ENCODE data around the gene TMEM87B. TPM values are rescaled to one million over a fixed set of nuclear protein-coding genes. Genes with fewer than 3 reads are reported as not detected.

The TMEM87B gene
- total RNA-seq, 2 experiments from 2014 or later: 13.9 to 22.8 TPM

- no peak overlapping the region for H3K27ac ChIP-seq (ENCODE audit: low read depth, low read length, poor library complexity, severe bottlenecking)
- BruUV-seq (replicated peaks): no TSS peak
- intact Hi-C loops (cut with micrococcal nuclease; ENCODE audit: unreplicated experiment): no loop called here
- no peak overlapping the region for H3K4me3 ChIP-seq (ENCODE audit: low read depth, low read length, poor library complexity, severe bottlenecking)
- no peaks in the 10 kb centered on the region for H3K9me3 ChIP-seq (ENCODE audit: low read length)
- no peaks in the 10 kb centered on the region for H4K20me1 ChIP-seq (ENCODE audit: insufficient read depth, low read length)
- POLR2A ChIA-PET: no interaction called here
- H3K4me1 ChIP-seq (ENCODE audit: insufficient read depth, low read length, poor library complexity, severe bottlenecking): no peaks in the 10 kb centered on the region
- no peak for DNase-seq (ENCODE audit: low spot score)
- no peaks in the 10 kb centered on the region for H3K9me2 ChIP-seq (ENCODE audit: insufficient read depth, low read length)
- no peak overlapping the region for H3K4me2 ChIP-seq (ENCODE audit: low read length)
- CTCF ChIA-PET (ENCODE audit: unreplicated experiment): no interaction called here
- H2AFZ ChIP-seq (ENCODE audit: low read length): no peak overlapping the region
- H3K79me2 ChIP-seq (ENCODE audit: insufficient read depth, low read depth, low read length): no peaks in the 10 kb centered on the region
- no peaks in the 10 kb centered on the region for H3K36me3 ChIP-seq (ENCODE audit: insufficient read depth, low read length)
- TF ChIP-seq EZH2phosphoT487 (IDR thresholded peaks at IDR 0.05; ENCODE audit: borderline replicate concordance, low read depth, low read length): no peak
Observed at GRCh38 chr2:112010751-112011150, 44.3 kb upstream of the TMEM87B start.

GRCh38 chr2:112012556-112012955 is 42.5 kb upstream of the TMEM87B start:
- no TSS peak for BruUV-seq (replicated peaks)

GRCh38 chr2:112018846-112019245 is 36.2 kb upstream of the TMEM87B start:
- intact Hi-C loops (cut with micrococcal nuclease; ENCODE audit: unreplicated experiment): no loop called here
- H3K36me3 ChIP-seq (ENCODE audit: insufficient read depth, low read length): no peaks in the 10 kb centered on the region
- H3K79me2 ChIP-seq (ENCODE audit: insufficient read depth, low read depth, low read length): no peaks in the 10 kb centered on the region
- no peak overlapping the region for H3K27ac ChIP-seq (ENCODE audit: low read depth, low read length, poor library complexity, severe bottlenecking)
- no peaks in the 10 kb centered on the region for H3K9me2 ChIP-seq (ENCODE audit: insufficient read depth, low read length)
- no peak overlapping the region for H2AFZ ChIP-seq (ENCODE audit: low read length)
- H3K4me2 ChIP-seq (ENCODE audit: low read length): no peak overlapping the region
- no TSS peak for BruUV-seq (replicated peaks)
- no peak overlapping the region for H3K4me3 ChIP-seq (ENCODE audit: low read depth, low read length, poor library complexity, severe bottlenecking)
- H4K20me1 ChIP-seq (ENCODE audit: insufficient read depth, low read length): no peaks in the 10 kb centered on the region
- POLR2A ChIA-PET: no interaction called here
- no peaks in the 10 kb centered on the region for H3K9me3 ChIP-seq (ENCODE audit: low read length)
- no peak for DNase-seq (ENCODE audit: low spot score)
- no peaks in the 10 kb centered on the region for H3K4me1 ChIP-seq (ENCODE audit: insufficient read depth, low read length, poor library complexity, severe bottlenecking)
- CTCF ChIA-PET (ENCODE audit: unreplicated experiment): no interaction called here
- no peak for TF ChIP-seq EZH2phosphoT487 (IDR thresholded peaks at IDR 0.05; ENCODE audit: borderline replicate concordance, low read depth, low read length)

More at GRCh38 chr2:112012556-112012955, 42.5 kb upstream of the TMEM87B start:
- intact Hi-C loops (cut with micrococcal nuclease; ENCODE audit: unreplicated experiment): no loop called here
- no peaks in the 10 kb centered on the region for H3K9me2 ChIP-seq (ENCODE audit: insufficient read depth, low read length)
- no peak for DNase-seq (ENCODE audit: low spot score)
- no peak overlapping the region for H2AFZ ChIP-seq (ENCODE audit: low read length)
- TF ChIP-seq CTCF (conservative IDR thresholded peaks at IDR 0.05; ENCODE audit: low read length) (no peak), EZH2phosphoT487 (IDR thresholded peaks at IDR 0.05; ENCODE audit: borderline replicate concordance, low read depth, low read length) (no peak)
- H3K79me2 ChIP-seq (ENCODE audit: insufficient read depth, low read depth, low read length): no peaks in the 10 kb centered on the region
- CTCF ChIA-PET (ENCODE audit: unreplicated experiment): no interaction called here
- H3K9me3 ChIP-seq (ENCODE audit: low read length): no peaks in the 10 kb centered on the region
- no peaks in the 10 kb centered on the region for H3K36me3 ChIP-seq (ENCODE audit: insufficient read depth, low read length)
- no peak overlapping the region for H3K27ac ChIP-seq (ENCODE audit: low read depth, low read length, poor library complexity, severe bottlenecking)
- no peaks in the 10 kb centered on the region for H3K4me1 ChIP-seq (ENCODE audit: insufficient read depth, low read length, poor library complexity, severe bottlenecking)
- no peaks in the 10 kb centered on the region for H4K20me1 ChIP-seq (ENCODE audit: insufficient read depth, low read length)
- POLR2A ChIA-PET: no interaction called here
- no peak overlapping the region for H3K4me3 ChIP-seq (ENCODE audit: low read depth, low read length, poor library complexity, severe bottlenecking)
- H3K4me2 ChIP-seq (ENCODE audit: low read length): no peak overlapping the region

GRCh38 chr2:112019569-112019982 is 35.5 kb upstream of the TMEM87B start:
- TF ChIP-seq CTCF (conservative IDR thresholded peaks at IDR 0.05; ENCODE audit: low read length): no peak
- TF ChIP-seq EZH2phosphoT487 (IDR thresholded peaks at IDR 0.05; ENCODE audit: borderline replicate concordance, low read depth, low read length): no peak
- Histone ChIP-seq H3K4me1 (ENCODE audit: insufficient read depth, low read length, poor library complexity, severe bottlenecking) (no peaks in the 10 kb centered on the region), H3K9me2 (ENCODE audit: insufficient read depth, low read length) (no peaks in the 10 kb centered on the region), H3K9me3 (ENCODE audit: low read length) (no peaks in the 10 kb centered on the region), H3K4me3 (ENCODE audit: low read depth, low read length, poor library complexity, severe bottlenecking) (no peak overlapping the region), H2AFZ (ENCODE audit: low read length) (no peak overlapping the region), H4K20me1 (ENCODE audit: insufficient read depth, low read length) (no peaks in the 10 kb centered on the region), H3K27ac (ENCODE audit: low read depth, low read length, poor library complexity, severe bottlenecking) (no peak overlapping the region), H3K79me2 (ENCODE audit: insufficient read depth, low read depth, low read length) (no peaks in the 10 kb centered on the region), H3K4me2 (ENCODE audit: low read length) (no peak overlapping the region), H3K36me3 (ENCODE audit: insufficient read depth, low read length) (no peaks in the 10 kb centered on the region)
- DNase-seq (ENCODE audit: low spot score): no peak
- BruUV-seq (replicated peaks): no TSS peak
- intact Hi-C loops (cut with micrococcal nuclease; ENCODE audit: unreplicated experiment): no loop called here
- ChIA-PET POLR2A (interaction anchor here (0.6 kb wide), 1 partner anchor 961 kb away, joined by 3 read pairs; no protein-coding TSS in a partner anchor), CTCF (ENCODE audit: unreplicated experiment) (no interaction called here)

Measured in OCI-LY7 (cell line).